Hepatocyte (in vitro differentiated cells): ENCODE measurements around the gene SLC6A3.

Source experiments
- EZH2 ChIP-seq: fragments of 200-600 bp; sonication (generic); IDR thresholded peaks from 2 replicates; pipeline ENCODE4 v1.6.1; 2016; ENCODE audit warnings: antibody characterized with exemption, mild to moderate bottlenecking, borderline replicate concordance
- EZH2phosphoT487 ChIP-seq: fragments of 200-600 bp; sonication (generic); IDR thresholded peaks from one replicate; pipeline ENCODE4 v1.6.1; 2018; ENCODE audit warnings: antibody characterized with exemption, mild to moderate bottlenecking, low read depth, moderate library complexity; ENCODE audit not compliant: unreplicated experiment, severe bottlenecking
- TF ChIP-seq, protein P1 (sequence below): fragments of 200-600 bp; sonication (generic); IDR thresholded peaks from 2 replicates; pipeline ENCODE4 v1.5.1; 2016; ENCODE audit warnings: antibody characterized with exemption, mild to moderate bottlenecking; ENCODE audit not compliant: poor library complexity

DNA sequence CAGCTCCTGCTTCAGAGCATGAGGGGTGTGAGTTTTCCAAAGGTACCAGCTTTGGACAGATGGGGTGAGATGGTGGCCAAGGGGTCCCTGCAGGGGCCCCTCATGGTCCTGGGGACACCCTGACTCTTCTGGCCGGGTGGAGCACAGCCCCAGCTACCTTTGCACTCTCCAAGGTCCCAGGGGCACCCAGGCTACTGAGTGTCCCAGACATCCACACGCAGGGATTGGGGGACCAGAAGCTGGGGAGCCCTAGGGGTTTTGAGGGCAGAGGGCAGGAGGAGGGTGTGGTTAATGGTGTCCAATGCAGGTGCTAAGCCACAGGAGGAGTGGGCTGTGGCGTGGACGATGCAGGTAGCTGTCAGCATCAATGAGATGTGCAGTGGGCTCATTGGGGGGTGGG, 84.4 kb downstream of the SLC6A3 start:
- TF ChIP-seq, protein P1, sequence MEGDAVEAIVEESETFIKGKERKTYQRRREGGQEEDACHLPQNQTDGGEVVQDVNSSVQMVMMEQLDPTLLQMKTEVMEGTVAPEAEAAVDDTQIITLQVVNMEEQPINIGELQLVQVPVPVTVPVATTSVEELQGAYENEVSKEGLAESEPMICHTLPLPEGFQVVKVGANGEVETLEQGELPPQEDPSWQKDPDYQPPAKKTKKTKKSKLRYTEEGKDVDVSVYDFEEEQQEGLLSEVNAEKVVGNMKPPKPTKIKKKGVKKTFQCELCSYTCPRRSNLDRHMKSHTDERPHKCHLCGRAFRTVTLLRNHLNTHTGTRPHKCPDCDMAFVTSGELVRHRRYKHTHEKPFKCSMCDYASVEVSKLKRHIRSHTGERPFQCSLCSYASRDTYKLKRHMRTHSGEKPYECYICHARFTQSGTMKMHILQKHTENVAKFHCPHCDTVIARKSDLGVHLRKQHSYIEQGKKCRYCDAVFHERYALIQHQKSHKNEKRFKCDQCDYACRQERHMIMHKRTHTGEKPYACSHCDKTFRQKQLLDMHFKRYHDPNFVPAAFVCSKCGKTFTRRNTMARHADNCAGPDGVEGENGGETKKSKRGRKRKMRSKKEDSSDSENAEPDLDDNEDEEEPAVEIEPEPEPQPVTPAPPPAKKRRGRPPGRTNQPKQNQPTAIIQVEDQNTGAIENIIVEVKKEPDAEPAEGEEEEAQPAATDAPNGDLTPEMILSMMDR, result no peak
- TF ChIP-seq EZH2, result no peak
- no peak for TF ChIP-seq EZH2phosphoT487
